ENCODE data around the gene SEC24D.

The SEC24D gene

DNA sequence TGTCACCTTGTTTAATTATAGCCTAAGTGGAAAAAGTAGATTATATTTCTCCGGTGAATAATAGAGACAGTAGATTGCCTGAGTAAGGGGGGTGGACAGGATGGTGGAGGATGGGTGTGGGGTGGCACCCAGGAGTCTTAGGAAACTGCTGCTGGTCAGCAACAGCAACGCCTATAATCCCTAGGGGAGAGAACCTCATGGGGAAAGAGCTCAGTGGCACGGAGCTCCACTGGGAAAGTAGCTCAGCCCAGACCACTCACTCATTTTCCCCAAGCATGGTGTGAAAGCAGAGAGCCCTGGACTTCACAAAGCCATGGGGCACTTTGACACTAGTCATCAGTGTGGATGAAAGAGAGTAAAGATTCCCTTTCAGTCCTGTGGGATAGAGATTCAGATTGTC lies 119.6 kb downstream of the SEC24D start:
- DNase-seq (ENCODE audit: low read depth) = no peak

GRCh38 chr4:118714682-118715081 lies 121.2 kb downstream of the SEC24D start:
- DNase-seq (ENCODE audit: low read depth) = no peak

GRCh38 chr4:118712872-118713271 lies 123.1 kb downstream of the SEC24D start:
- no peak for DNase-seq (ENCODE audit: low read depth)

GRCh38 chr4:118711052-118711451 lies 124.9 kb downstream of the SEC24D start:
- no peak for DNase-seq (ENCODE audit: low read depth)

- DNase-seq (ENCODE audit: low read depth) = no peak
These were observed 132.8 kb downstream of the SEC24D start for GRCh38 chr4:118703118-118703517.

DNA sequence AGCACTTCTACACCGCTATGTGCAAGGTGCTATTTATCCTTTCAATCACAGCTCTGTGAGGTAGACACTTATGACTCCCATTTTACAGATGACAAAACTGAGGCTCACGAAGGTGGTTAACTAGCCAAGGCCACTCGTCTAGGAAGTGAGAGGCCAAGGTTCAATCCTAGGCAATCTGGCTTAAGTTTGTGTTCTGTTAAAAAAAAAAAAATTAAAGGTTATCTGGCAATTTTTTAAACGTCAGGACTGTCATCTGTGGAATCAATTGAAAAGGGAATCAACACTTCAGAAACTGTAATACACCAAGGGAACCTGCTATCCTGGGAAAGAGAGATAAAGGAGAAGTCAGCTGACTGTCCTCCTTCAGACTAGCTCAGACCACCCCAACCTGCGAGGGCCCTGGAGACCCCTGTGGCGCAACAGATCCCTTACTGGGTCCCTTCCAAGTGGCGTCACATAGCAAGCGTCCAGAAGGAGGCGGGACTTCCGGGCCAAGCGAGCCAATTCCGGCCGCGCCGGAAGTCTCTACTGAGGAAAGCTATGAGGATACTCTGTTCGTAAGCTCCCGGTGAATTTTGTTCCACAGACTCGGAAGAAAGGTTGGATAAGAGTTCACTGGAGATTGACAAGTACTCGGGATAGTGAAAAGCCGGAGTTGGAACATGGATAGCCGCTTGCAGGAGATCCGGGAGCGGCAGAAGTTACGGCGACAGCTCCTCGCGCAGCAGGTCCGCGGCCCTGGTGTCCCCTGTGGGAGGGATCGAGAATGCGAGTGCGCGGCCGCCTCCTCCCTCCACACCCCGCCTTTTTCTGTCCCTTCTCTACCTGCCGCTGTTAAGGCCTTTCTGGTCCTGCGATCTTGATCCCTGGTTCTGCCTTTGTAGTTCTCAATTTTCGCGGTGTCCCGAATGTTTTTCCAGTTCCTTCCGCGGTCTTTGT lies 150.8 kb downstream of the SEC24D start, which contains the start of gene METTL14:
Gene METTL14 (plus strand): TSS at position 520 of the 939 bp plus-strand sequence. CDS start 143 bp downstream, at position 663.
- peak; percentile 85 for DNase-seq (ENCODE audit: low read depth)

GRCh38 chr4:118683513-118683912 lies 152.4 kb downstream of the SEC24D start:
- DNase-seq (ENCODE audit: low read depth) = no peak

DNA sequence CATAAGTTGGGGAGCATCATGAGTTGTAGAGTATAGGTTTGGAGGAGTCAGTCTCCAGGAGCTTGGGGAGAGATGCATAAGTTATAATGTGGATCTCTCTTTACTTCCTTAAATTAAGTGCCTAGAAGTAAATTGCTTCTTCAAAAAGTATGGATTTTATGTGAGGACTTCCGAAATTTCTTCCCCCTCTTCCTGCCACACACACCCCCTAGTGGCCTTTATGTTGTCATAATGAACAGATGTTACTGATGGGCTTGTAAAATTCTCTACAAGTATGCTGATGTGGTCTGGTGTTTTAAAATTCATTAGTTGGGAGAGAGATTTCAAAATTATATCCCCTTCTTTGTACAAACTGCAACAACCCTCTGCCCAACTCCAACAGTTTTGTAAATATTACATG lies 153.0 kb downstream of the SEC24D start:
- DNase-seq (ENCODE audit: low read depth) = no peak

DNA sequence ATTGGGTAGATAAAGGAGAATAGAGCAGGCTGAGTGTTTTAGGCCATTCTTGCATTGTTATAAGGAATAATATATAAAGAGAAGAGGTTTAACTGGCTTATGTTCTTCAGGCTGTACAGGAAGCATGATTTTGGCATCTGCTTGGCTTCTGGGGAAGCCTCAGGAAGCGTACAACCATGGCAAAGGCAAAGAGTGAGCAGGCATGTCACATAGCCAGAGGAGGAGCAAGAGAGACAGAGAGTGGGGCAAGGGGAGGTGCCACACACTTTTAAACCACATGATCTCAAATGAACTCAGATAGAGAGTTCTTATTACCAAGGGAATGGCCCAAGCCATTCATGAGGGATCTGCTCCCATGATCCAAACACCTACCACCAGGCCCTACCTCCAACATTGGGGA lies 155.1 kb downstream of the SEC24D start:
- DNase-seq (ENCODE audit: low read depth) = no peak

GRCh38 chr4:118676128-118676527 lies 159.8 kb downstream of the SEC24D start:
- no peak for DNase-seq (ENCODE audit: low read depth)

All from activated T-cell treated with anti-CD3 and anti-CD28 coated beads for 48 hours (primary cell).